GM12872 (cell line): ENCODE measurements around the gene PLA2G4A.

Experiments used
- CTCF ChIP-seq: IDR thresholded peaks from 3 replicates; pipeline ENCODE4 v1.5.1; 2011; ENCODE audit warnings: low read depth, mild to moderate bottlenecking, low read length, moderate library complexity; ENCODE audit not compliant: insufficient read depth

The PLA2G4A gene

GRCh38 chr1:186900539-186901237 lies 71.9 kb downstream of the PLA2G4A start:
- TF ChIP-seq CTCF = no peak

- TF ChIP-seq CTCF = no peak
Measured at GRCh38 chr1:186901631-186902030, 72.9 kb downstream of the PLA2G4A start.

GRCh38 chr1:186903374-186904136 lies 74.8 kb downstream of the PLA2G4A start:
- TF ChIP-seq CTCF = no peak

GRCh38 chr1:186904361-186904760 lies 75.6 kb downstream of the PLA2G4A start:
- TF ChIP-seq CTCF = no peak

- TF ChIP-seq CTCF = no peak
Measured at GRCh38 chr1:186905561-186905960, 76.8 kb downstream of the PLA2G4A start.

GRCh38 chr1:186915555-186915954 lies 86.8 kb downstream of the PLA2G4A start:
- TF ChIP-seq CTCF = no peak

- TF ChIP-seq CTCF = no peak
Measured at GRCh38 chr1:186923486-186923885, 94.7 kb downstream of the PLA2G4A start.
